ENCODE data around the gene DPP10. TPM values are rescaled to one million over a fixed set of nuclear protein-coding genes. Genes with fewer than 3 reads are reported as not detected.

The DPP10 gene
- total RNA-seq, 1 donor from 2014 or later: not detected

DNA sequence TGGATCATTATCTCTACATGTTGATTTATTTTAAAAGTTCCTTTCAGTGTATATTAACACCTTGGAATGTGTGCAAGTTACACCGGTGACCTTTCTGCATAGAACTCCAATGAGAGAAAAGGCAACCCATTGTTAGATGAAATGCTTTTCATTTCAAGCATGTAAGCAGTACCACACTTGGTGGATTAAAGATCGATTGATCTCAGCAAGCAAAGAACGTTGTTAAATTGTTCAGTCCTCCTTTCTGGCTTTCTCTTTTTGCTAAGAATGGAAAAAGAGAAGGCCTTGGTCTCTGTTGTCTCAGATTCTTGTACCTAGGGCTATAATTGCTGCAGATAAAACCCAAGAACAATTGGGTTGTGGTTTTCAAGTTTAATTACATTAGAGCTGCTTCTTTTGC lies 843.0 kb downstream of the DPP10 start:
- intact Hi-C loops (cut with micrococcal nuclease): no loop called here

DNA sequence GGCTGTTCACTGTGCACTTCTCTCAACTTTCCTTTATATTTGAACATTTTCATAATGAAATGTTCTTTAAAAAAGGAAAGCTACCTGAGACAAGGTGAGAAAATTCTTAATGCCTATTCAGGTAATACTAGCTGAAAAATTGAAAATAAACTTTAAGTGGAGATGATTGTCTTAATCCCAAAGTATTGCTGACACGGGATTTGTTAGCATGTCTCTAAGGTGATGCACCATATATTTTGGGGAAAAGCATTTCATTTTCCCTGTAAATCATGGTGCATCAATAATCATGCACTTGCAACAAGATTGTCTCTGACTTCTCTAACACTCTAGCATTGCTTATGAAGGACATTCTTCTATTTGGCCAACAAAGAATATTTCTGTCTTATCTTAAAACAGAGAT lies 848.0 kb downstream of the DPP10 start:
- peaks cover 23% of the 10 kb centered on the region for H3K9me3 Mint-ChIP-seq
- no peaks in the 10 kb centered on the region for H3K36me3 Mint-ChIP-seq (ENCODE audit: low read depth)
- H3K4me3 Mint-ChIP-seq (ENCODE audit: low read depth): no peak overlapping the region
- no peak for DNase-seq (ENCODE audit: low spot score)
- H3K27ac Mint-ChIP-seq: no peak overlapping the region
- H3K4me1 Mint-ChIP-seq (ENCODE audit: low read depth): no peaks in the 10 kb centered on the region
- intact Hi-C loops (cut with micrococcal nuclease): no loop called here
- no peaks in the 10 kb centered on the region for H3K27me3 Mint-ChIP-seq (ENCODE audit: low read depth)

More for the DNA sequence above, 843.0 kb downstream of the DPP10 start:
- DNase-seq (ENCODE audit: low spot score): no peak
- H3K4me3 Mint-ChIP-seq (ENCODE audit: low read depth): no peak overlapping the region
- peaks cover 26% of the 10 kb centered on the region for H3K9me3 Mint-ChIP-seq
- H3K4me1 Mint-ChIP-seq (ENCODE audit: low read depth): no peaks in the 10 kb centered on the region
- H3K27ac Mint-ChIP-seq: no peak overlapping the region
- H3K36me3 Mint-ChIP-seq (ENCODE audit: low read depth): no peaks in the 10 kb centered on the region
- no peaks in the 10 kb centered on the region for H3K27me3 Mint-ChIP-seq (ENCODE audit: low read depth)

DNA sequence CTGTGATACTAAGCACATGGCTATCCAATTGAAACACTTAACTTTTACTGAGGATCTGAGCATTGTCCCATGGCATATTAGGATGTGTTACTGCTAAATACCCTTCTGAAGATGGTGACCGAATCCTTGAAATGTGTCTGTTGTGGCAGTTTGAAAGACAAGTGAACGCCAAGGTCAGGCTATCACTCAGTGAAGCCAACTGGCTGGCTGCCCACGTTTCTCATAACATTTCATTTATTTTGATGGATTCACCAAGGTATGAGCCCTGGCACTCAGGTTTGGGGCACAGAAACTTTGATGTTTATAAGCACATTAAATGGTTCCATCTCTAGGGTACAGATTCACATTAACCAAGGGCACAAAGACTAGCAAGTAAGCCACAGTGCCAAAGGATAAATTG lies 850.3 kb downstream of the DPP10 start:
- no peaks in the 10 kb centered on the region for H3K27me3 Mint-ChIP-seq (ENCODE audit: low read depth)

DNA sequence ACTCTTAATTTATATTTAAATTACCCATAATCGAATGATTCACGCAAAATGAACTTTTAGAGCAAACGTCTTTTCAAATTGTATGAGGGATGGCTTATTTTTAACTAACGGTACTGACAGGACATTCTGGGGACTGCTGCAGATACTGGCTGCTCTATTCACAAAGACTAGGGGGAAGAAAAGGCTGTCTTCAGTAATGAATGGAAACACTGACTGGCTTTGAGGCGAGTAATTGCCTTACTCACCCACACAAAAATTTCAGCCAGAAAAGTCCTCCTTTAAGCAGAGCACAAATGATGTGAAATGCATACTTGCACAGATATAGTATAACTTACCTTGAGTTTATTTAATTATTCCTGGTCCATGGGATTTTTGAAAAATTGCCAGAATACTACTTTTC lies 852.6 kb downstream of the DPP10 start:
- H3K36me3 Mint-ChIP-seq (ENCODE audit: low read depth): no peaks in the 10 kb centered on the region
- no peak overlapping the region for H3K27ac Mint-ChIP-seq
- no peak for DNase-seq (ENCODE audit: low spot score)
- intact Hi-C loops (cut with micrococcal nuclease): no loop called here
- no peaks in the 10 kb centered on the region for H3K4me1 Mint-ChIP-seq (ENCODE audit: low read depth)
- H3K9me3 Mint-ChIP-seq: peaks cover 20% of the 10 kb centered on the region
- H3K27me3 Mint-ChIP-seq (ENCODE audit: low read depth): no peaks in the 10 kb centered on the region
- no peak overlapping the region for H3K4me3 Mint-ChIP-seq (ENCODE audit: low read depth)

More for the DNA sequence above, 850.3 kb downstream of the DPP10 start:
- no peaks in the 10 kb centered on the region for H3K36me3 Mint-ChIP-seq (ENCODE audit: low read depth)
- intact Hi-C loops (cut with micrococcal nuclease): no loop called here
- DNase-seq (ENCODE audit: low spot score): no peak
- H3K4me3 Mint-ChIP-seq (ENCODE audit: low read depth): no peak overlapping the region
- no peaks in the 10 kb centered on the region for H3K4me1 Mint-ChIP-seq (ENCODE audit: low read depth)
- no peak overlapping the region for H3K27ac Mint-ChIP-seq
- H3K9me3 Mint-ChIP-seq: peaks cover 27% of the 10 kb centered on the region

DNA sequence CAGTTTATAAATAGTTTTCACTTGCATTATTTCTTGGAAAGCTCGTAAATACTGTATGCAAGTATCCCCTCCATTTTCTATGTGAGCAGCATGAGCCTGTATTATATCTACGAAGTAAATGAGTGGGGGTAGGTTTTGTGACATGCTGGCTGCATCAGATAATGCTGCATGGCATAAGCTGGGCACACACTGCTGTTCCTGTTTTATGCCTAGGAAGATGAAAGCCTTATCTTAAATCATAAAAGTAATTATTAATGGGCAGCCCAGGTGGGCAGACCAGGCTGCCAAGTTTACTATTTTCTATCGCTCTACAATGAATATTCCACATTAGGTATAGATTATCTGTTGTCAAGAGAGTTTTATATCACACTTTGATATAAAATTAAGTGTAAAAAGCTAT lies 854.6 kb downstream of the DPP10 start:
- no peak for DNase-seq (ENCODE audit: low spot score)
- no peaks in the 10 kb centered on the region for H3K27me3 Mint-ChIP-seq (ENCODE audit: low read depth)
- no peak overlapping the region for H3K27ac Mint-ChIP-seq
- H3K9me3 Mint-ChIP-seq: peaks cover 35% of the 10 kb centered on the region
- H3K4me1 Mint-ChIP-seq (ENCODE audit: low read depth): no peaks in the 10 kb centered on the region
- no peaks in the 10 kb centered on the region for H3K36me3 Mint-ChIP-seq (ENCODE audit: low read depth)
- H3K4me3 Mint-ChIP-seq (ENCODE audit: low read depth): no peak overlapping the region
- intact Hi-C loops (cut with micrococcal nuclease): no loop called here

DNA sequence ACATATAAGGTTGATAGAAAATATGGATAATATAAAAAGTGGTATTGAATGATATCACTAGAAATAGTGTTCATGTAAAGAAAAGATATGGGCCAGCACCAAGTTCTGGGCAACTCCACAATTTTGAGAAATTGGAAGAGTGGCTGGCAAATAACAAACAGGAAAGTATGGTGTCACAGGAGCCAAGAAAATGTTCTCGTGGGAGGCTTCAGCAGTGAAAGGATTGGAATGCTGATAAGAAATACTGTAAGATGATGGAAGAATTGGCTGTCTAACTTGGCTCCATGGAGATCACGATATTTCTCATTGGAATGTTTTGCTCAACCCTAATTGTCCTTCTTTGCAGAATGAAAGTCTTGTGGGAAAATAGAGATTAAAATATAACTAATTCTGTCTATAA lies 856.8 kb downstream of the DPP10 start:
- Mint-ChIP-seq H3K4me1 (ENCODE audit: low read depth) (no peaks in the 10 kb centered on the region), H3K27me3 (ENCODE audit: low read depth) (no peaks in the 10 kb centered on the region), H3K4me3 (ENCODE audit: low read depth) (no peak overlapping the region), H3K9me3 (peaks cover 36% of the 10 kb centered on the region), H3K27ac (no peak overlapping the region), H3K36me3 (ENCODE audit: low read depth) (no peaks in the 10 kb centered on the region)
- intact Hi-C loops (cut with micrococcal nuclease): no loop called here
- DNase-seq (ENCODE audit: low spot score): no peak

DNA sequence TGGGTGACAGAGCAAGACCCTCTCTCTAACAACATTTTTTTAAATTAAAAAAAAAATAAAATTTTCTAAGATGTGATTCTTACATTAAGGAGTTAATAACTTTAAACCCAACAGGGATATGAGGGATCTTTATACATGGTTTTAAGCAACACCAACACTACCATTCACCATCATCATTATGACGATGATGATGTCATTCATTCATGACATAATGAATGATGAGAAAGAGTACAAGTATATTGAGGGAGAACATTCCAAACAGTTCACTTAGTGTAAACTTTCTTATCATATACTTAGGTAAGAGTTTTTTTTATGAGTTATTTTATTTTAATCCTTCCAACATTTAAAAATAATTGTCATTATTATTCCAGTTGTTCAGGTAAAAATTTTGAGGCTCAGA lies 863.3 kb downstream of the DPP10 start:
- no peak overlapping the region for H3K4me3 Mint-ChIP-seq (ENCODE audit: low read depth)
- no peaks in the 10 kb centered on the region for H3K27me3 Mint-ChIP-seq (ENCODE audit: low read depth)
- H3K4me1 Mint-ChIP-seq (ENCODE audit: low read depth): no peaks in the 10 kb centered on the region
- no peaks in the 10 kb centered on the region for H3K36me3 Mint-ChIP-seq (ENCODE audit: low read depth)
- H3K9me3 Mint-ChIP-seq: peaks cover 38% of the 10 kb centered on the region
- intact Hi-C loops (cut with micrococcal nuclease): no loop called here
- DNase-seq (ENCODE audit: low spot score): no peak
- H3K27ac Mint-ChIP-seq: no peak overlapping the region

DNA sequence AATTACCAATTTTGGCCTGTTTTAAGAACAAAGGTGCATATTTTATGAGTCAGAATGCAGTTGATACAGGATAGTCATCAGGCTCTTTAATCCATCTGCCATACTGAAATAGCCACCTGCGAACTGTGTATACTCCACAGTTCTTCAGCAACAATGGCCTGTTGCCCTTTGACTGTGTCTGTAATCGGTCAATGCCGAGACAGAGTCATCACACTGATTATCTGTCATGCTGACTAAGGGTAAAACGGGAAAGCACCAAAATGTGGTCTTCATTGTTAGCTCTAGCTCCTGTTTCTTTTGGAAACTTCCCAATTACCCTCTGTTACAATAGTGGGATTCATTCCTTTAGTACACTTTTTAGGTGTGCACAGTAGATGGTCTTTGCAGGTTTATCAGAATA lies 871.7 kb downstream of the DPP10 start:
- H3K27ac Mint-ChIP-seq: no peak overlapping the region
- no peaks in the 10 kb centered on the region for H3K27me3 Mint-ChIP-seq (ENCODE audit: low read depth)
- no peaks in the 10 kb centered on the region for H3K36me3 Mint-ChIP-seq (ENCODE audit: low read depth)
- no peak overlapping the region for H3K4me3 Mint-ChIP-seq (ENCODE audit: low read depth)
- intact Hi-C loops (cut with micrococcal nuclease): no loop called here
- no peak for DNase-seq (ENCODE audit: low spot score)
- peaks cover 6% of the 10 kb centered on the region for H3K9me3 Mint-ChIP-seq
- no peaks in the 10 kb centered on the region for H3K4me1 Mint-ChIP-seq (ENCODE audit: low read depth)

DNA sequence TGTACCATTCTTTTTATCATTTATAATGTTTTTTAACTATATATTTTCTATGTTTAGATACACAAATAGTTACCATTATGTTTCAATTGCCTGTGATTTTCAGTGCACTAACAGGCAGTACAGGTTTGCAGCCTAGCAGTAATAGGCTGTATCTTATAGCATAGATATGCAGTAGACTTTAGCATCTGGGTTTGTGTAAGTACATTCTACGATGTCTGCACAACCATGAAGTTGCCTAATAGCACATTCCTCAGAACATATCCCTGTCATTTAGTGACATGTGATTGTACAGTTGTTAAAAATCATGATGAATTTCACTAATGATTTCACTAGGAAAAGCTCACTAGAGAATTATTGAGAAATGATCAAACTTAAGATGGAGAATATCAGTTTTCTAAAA lies 884.6 kb downstream of the DPP10 start:
- no peak for DNase-seq (ENCODE audit: low spot score)
- H3K36me3 Mint-ChIP-seq (ENCODE audit: low read depth): no peaks in the 10 kb centered on the region
- H3K27ac Mint-ChIP-seq: no peak overlapping the region
- no peak overlapping the region for H3K4me3 Mint-ChIP-seq (ENCODE audit: low read depth)
- no peaks in the 10 kb centered on the region for H3K27me3 Mint-ChIP-seq (ENCODE audit: low read depth)
- intact Hi-C loops (cut with micrococcal nuclease): no loop called here
- no peaks in the 10 kb centered on the region for H3K4me1 Mint-ChIP-seq (ENCODE audit: low read depth)
- H3K9me3 Mint-ChIP-seq: peaks cover 17% of the 10 kb centered on the region

DNA sequence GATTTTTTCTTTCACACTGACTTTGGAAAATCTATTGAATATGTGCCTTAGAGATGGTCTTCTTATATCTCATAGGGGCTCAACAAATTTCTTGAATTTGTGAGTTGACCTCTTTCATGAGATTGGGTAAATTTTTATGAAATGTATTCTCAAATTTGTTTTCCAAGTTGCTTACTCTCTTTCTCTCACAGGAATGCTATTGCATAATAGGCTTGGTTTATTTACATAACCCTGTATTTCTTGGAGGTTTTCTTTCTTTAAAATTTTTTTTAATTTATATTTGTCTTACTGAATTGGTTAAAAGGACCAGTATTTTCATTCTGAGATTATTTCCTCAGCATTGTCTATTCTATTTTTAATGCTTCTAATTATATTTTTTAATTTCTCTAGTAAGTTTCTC lies 917.1 kb downstream of the DPP10 start:
- no peak for DNase-seq (ENCODE audit: low spot score)
- no peaks in the 10 kb centered on the region for H3K27me3 Mint-ChIP-seq (ENCODE audit: low read depth)
- no peak overlapping the region for H3K27ac Mint-ChIP-seq
- no peak overlapping the region for H3K4me3 Mint-ChIP-seq (ENCODE audit: low read depth)
- H3K4me1 Mint-ChIP-seq (ENCODE audit: low read depth): no peaks in the 10 kb centered on the region
- intact Hi-C loops (cut with micrococcal nuclease): no loop called here
- peaks cover 44% of the 10 kb centered on the region for H3K9me3 Mint-ChIP-seq
- H3K36me3 Mint-ChIP-seq (ENCODE audit: low read depth): no peaks in the 10 kb centered on the region

DNA sequence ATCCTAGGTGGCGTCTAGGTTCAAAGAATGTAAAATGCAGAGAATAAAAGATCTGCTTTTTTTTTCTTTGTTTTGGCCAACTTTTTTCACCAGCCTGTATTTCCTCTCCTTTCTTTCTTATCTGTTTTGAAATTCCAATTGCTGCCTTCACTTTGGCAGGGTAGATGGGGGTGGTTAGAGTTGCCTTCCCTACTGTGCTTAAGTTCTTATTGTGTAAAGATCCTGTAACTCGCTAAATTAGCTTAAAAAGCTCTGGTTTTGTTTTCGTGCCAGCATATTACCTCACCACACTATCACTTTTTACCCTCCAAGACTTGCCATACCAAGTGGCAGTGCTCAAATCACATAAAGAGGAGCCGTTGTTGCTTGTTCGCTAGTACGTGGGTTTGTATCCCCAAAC lies 921.7 kb downstream of the DPP10 start:
- intact Hi-C loops (cut with micrococcal nuclease): no loop called here
- peaks cover 31% of the 10 kb centered on the region for H3K9me3 Mint-ChIP-seq
- no peaks in the 10 kb centered on the region for H3K36me3 Mint-ChIP-seq (ENCODE audit: low read depth)
- H3K4me3 Mint-ChIP-seq (ENCODE audit: low read depth): no peak overlapping the region
- H3K4me1 Mint-ChIP-seq (ENCODE audit: low read depth): no peaks in the 10 kb centered on the region
- H3K27me3 Mint-ChIP-seq (ENCODE audit: low read depth): no peaks in the 10 kb centered on the region
- no peak overlapping the region for H3K27ac Mint-ChIP-seq
- DNase-seq (ENCODE audit: low spot score): no peak

DNA sequence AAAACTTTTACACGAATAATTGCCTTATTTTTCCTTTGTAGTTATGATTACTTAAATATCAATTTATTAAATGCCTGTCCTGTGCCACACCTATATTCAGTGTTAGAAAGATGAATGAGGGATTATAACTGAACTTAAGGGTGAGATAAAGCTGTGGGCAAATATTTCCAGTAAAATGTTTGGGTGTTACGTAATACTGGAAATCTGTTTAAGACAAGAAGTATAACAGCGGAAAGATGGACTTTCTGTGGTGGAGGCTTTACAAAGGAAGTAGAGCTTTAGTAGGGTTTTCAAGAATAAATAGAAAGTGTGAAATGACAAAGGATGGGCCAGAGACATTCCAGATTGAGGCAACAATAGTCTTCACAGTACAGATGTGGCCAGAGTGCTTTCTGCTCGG lies 927.0 kb downstream of the DPP10 start:
- Mint-ChIP-seq H3K4me3 (ENCODE audit: low read depth) (no peak overlapping the region), H3K27ac (no peak overlapping the region), H3K9me3 (peaks cover 38% of the 10 kb centered on the region), H3K36me3 (ENCODE audit: low read depth) (no peaks in the 10 kb centered on the region), H3K4me1 (ENCODE audit: low read depth) (no peaks in the 10 kb centered on the region), H3K27me3 (ENCODE audit: low read depth) (no peaks in the 10 kb centered on the region)
- DNase-seq (ENCODE audit: low spot score): no peak
- intact Hi-C loops (cut with micrococcal nuclease): no loop called here

DNA sequence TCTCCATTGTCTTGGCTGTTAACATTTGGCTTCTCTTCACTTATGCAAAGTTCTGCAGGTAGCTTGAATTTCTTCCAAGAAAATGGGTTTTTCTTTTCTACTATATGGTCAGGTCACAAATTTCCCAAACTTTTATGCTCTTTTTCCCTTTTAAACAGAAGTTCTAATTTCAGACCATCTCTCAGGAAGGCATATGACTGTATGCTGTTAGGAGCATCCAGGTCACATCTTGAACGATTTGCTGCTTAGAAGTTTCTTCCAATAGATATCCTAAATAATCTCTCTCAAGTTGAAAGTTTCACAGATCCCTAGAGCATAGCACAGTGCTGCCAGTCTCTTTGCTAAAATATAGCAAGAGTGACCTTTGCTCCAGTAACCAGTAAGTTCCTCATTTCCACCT lies 932.5 kb downstream of the DPP10 start:
- Mint-ChIP-seq H3K27ac (no peak overlapping the region), H3K4me1 (ENCODE audit: low read depth) (no peaks in the 10 kb centered on the region), H3K27me3 (ENCODE audit: low read depth) (no peaks in the 10 kb centered on the region), H3K9me3 (peaks cover 43% of the 10 kb centered on the region), H3K4me3 (ENCODE audit: low read depth) (no peak overlapping the region), H3K36me3 (ENCODE audit: low read depth) (no peaks in the 10 kb centered on the region)
- intact Hi-C loops (cut with micrococcal nuclease): no loop called here
- DNase-seq (ENCODE audit: low spot score): no peak

DNA sequence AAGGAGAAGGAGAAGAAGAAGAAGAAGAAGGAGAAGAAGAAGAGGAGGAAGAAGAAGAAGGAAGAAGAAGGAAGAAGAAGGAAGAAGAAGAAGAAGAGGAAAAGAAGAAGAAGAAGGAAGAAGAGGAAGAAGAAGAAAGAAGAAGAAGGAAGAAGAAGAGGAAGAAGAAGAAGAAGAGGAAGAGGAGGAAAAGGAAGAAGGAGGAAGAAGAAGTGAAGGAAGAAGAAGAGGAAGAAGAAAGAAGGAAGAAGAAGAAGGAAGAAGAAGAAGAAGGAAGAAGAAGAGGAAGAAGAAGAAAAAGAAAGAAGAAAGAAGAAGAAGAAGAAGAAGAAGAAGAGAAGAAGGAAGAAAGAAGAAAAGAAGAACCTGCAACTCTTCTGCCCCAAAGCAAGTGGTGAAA lies 942.0 kb downstream of the DPP10 start:
- Mint-ChIP-seq H3K4me3 (ENCODE audit: low read depth) (no peak overlapping the region), H3K36me3 (ENCODE audit: low read depth) (no peaks in the 10 kb centered on the region), H3K27me3 (ENCODE audit: low read depth) (no peaks in the 10 kb centered on the region), H3K27ac (no peak overlapping the region), H3K4me1 (ENCODE audit: low read depth) (no peaks in the 10 kb centered on the region), H3K9me3 (peaks cover 46% of the 10 kb centered on the region)
- DNase-seq (ENCODE audit: low spot score): no peak
- intact Hi-C loops (cut with micrococcal nuclease): no loop called here

All from activated T-helper 2 cell treated with anti-CD3 and anti-CD28 coated beads, Interferon-gamma antibody, Interleukin-2, Interleukin-4, amounts not matched to agents 10 μg/mL and 5 μg/mL and 100 μg/mL, durations not matched to agents 14 hours and 24 hours and 36 hours (primary cell).